Tongue (tissue), 2 donors: ENCODE measurements around the gene MANBA. TPM values are rescaled to one million over a fixed set of nuclear protein-coding genes. Genes with fewer than 3 reads are reported as not detected.
"Not testable (repeated sequence)": the region's sequence is repeated elsewhere in the genome, so short reads cannot be mapped to it uniquely, and the experiment has no call there.

Experiments
- DNase-seq: peaks from one replicate; pipeline ENCODE4 v3.0.0-alpha.2; 2015
- total RNA-seq: library from RNA; depleted of rRNA; stranded (reverse); fragments of >200 nt; gene quantifications from one replicate; pipeline ENCODE4 v1.2.3, GENCODE V29; 2014

The MANBA gene
- total RNA-seq, 1 donor from 2014 or later, result 35.1 TPM

- DNase-seq, result no peak
These were observed 38.0 kb downstream of the MANBA start for GRCh38 chr4:102722740-102723139.

- DNase-seq, result not testable (repeated sequence)
These were observed 41.8 kb downstream of the MANBA start for GRCh38 chr4:102718833-102719575.

GRCh38 chr4:102717448-102718092, 43.2 kb downstream of the MANBA start:
- DNase-seq, result no peak

DNA sequence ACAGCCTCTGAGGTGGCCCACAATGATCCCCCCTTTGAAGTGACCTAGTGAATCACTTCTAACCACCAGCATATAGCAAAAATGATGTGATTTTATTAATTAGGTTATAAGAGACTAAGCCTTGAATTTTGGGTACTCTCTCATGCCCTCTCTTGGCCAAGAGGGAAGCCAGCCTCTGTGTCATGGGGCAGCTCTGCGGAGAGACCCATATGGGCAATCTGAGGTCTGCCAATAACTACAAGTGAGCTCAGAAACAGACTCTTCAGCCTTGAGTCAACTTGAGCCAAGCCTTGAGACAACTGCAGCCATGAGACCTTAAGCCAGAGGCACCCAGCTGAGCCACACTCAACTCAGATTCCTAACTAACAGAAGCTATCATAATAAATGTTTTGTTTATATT, 45.7 kb downstream of the MANBA start:
- no peak for DNase-seq

GRCh38 chr4:102713774-102714173, 47.0 kb downstream of the MANBA start:
- not testable (repeated sequence) for DNase-seq

- no peak for DNase-seq
These were observed 47.7 kb downstream of the MANBA start for GRCh38 chr4:102713096-102713495.

DNA sequence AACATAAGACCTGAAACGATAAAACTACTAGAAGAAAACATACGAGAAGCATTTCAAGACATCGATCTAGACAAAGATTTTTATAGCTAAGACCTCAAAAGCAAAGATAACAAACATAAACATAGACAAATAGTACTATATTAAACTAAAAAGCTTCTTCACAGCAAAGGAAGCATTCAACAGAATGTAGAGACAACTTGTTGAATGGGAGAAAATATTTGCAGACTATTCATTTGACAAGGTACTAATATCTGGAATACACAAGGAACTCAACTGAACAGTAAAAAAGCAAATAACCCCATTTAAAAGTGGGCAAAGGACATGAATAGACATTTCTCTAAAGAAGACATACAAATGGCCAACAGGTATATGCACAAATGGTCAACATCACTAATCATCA, 49.8 kb downstream of the MANBA start:
- no peak for DNase-seq

DNA sequence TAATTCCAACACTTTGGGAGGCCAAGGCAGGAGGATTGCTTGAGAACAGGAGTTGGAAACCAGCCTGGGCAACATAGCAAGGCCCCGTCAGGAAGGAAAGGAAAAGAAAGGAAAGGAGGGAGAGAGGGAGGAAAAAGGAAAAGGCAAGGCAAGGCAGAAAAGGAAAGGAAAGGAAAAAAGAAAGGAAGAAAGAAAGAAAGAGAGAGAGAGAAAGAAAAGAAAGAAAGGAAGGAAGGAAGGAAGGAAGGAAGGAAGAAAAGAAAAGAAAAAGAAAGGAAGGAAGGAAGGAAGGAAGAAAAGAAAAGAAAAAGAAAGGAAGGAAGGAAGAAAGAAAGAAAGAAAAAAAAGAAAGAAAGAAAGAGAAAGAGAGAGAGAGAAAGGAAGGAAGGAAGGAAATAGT, 51.7 kb downstream of the MANBA start:
- not testable (repeated sequence) for DNase-seq

DNA sequence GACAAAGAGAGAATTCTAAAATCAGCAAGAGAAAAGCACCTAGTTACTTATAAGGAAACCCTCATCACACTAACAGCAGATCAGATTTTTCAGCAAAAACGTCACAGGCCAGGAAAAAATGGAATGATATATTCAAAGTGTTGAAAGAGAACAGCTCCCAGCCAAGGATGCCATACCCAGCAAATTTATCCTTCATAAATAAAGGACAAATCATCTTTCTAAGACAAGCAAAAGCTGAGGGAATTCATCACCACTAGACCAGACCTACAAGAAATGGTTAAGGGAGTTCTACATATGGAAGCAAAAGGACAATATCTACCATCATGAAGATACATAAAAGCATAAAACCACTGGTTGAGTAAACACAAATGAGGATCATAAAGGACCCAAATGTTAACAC, 53.6 kb downstream of the MANBA start:
- no peak for DNase-seq

- DNase-seq, result no peak
These were observed 55.3 kb downstream of the MANBA start for GRCh38 chr4:102705391-102705935.

- peak; percentile 87 for DNase-seq
These were observed 64.0 kb downstream of the MANBA start for GRCh38 chr4:102696758-102697157.

DNA sequence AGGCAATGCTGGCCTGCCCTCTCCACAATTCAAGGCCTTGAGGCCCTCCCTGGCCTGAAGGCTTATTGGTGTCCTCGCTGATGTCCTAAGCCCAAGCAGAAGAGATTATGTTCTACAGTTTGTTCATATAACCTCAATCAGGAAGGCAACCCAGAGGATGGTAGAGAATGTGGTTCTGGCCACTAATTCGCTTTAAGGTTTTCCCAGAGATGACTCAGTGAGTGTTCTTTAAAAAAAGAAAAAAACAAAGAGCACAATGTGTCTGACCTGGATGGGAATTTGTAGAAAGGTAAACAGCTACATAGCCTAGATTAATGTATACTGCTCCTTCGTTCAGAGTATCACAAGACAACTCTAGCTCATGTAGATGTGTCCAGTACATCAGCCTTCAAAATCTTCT, 66.0 kb downstream of the MANBA start:
- no peak for DNase-seq

DNA sequence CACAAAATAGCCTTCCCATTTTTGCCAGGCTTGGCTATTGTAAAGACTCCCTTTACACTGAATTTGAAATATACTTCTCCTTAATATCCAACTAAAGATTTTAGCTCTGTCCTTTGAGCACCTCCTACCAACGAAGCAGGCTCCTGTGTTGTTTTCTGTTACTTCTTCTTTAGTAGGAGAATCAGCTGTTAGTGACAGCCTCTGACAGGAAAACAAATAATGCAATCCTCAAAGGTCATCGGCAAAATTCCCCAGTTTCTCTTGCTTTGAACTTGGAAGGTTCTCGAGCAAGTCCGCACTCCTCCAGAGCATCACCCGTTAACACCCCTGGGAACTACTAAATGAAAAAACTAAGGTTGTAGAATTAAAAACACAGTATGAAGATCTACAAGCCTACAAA, 66.9 kb downstream of the MANBA start:
- DNase-seq, result no peak

- no peak for DNase-seq
These were observed 67.4 kb downstream of the MANBA start for GRCh38 chr4:102693262-102693850.

DNA sequence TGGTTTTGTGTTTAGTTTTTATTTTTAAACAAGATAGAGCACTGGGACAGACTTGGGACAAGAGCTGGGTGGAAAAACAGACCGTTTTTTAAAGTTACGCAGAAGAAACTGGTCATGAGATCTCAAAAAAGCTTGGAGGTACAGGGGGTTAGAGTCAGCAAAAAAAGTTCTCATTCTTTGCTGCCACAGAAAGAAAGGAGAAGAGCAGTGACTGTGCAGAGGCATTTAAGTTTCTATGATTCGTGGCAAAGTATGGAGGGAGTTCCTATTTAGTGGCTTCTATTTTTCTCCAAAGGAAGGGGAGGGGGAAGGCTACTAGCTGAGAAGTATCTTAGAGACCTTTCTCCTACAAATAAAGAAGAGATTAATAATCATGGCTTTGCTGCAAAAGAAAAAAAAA, 68.3 kb downstream of the MANBA start:
- DNase-seq, result no peak

DNA sequence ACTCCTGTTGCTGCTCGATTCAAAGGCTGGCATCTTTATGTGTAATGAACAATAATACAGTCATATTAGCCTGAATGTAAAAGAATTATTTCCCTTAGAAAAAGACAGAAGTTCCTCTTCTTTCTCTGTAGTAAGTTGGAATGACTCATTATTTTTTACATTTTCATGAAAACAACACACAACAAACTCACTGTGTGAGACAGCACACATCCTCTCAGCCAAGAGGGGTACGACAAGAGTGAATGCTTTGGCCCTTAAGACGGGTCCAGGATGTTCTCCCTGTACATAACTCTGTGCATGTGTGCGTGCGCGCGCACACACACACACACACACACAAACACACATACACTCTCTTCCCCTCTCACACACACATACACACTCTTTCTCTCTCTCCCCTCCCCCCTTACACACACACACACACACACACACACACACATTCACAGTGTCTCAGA, 72.8 kb downstream of the MANBA start:
- no peak for DNase-seq

GRCh38 chr4:102687373-102687981, 73.3 kb downstream of the MANBA start:
- DNase-seq, result no peak

- no peak for DNase-seq
These were observed 75.0 kb downstream of the MANBA start for GRCh38 chr4:102685768-102686167.

- no peak for DNase-seq
These were observed 76.1 kb downstream of the MANBA start for GRCh38 chr4:102684610-102685052.

- DNase-seq, result no peak
These were observed 76.7 kb downstream of the MANBA start for GRCh38 chr4:102683881-102684609.

DNA sequence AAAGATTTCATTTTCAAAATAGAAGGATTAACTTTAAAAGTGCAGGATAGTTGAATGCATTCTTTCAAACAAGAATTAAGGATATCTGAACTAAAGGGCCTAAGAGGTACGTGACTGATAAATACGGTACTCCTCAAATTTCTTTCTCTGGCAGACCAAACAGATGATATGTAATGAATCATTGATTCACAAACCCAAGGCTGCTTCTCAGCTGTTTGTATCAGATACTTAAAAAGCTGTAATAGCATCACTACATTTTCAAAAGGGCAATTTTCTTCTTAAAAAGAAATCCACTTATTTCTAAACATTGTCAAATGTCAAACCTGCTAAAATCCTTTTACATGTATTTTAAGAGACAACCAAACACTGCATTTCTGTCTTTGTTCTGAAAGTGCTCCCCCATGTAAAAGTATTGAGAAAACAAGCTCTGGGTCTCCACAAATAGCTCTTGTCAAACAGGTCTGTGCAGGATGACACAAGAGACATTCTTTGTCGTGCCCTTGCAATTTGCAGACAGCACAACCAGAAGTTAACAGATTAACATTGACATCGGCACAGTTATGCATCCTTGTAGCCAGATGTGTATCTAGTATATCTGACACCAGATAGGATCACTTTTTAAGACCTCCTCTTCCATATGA, 82.0 kb downstream of the MANBA start:
- DNase-seq, result peak; percentile 37
